ENCODE results near the gene AGTPBP1.

- no peak for TF ChIP-seq EP300 (IDR thresholded peaks at IDR 0.05; ENCODE audit: borderline replicate concordance)
- TF ChIP-seq RAD21 (IDR thresholded peaks at IDR 0.05; ENCODE audit: low read depth) = no peak
- no peak for TF ChIP-seq CREB1 (IDR thresholded peaks at IDR 0.05; ENCODE audit: low read depth)
- TF ChIP-seq YY1 (IDR thresholded peaks at IDR 0.05; ENCODE audit: low read depth) = no peak
- TF ChIP-seq CEBPB (IDR thresholded peaks at IDR 0.05) = no peak
- TF ChIP-seq REST (IDR thresholded peaks at IDR 0.05; ENCODE audit: low read depth) = no peak
- no peak for TF ChIP-seq TCF12 (IDR thresholded peaks at IDR 0.05; ENCODE audit: low read depth)
- TF ChIP-seq EGR1 (IDR thresholded peaks at IDR 0.05) = no peak
- TF ChIP-seq NFIC (IDR thresholded peaks at IDR 0.05) = no peak
Observed at GRCh38 chr9:85730916-85731630, 10.7 kb downstream of the AGTPBP1 start.

All from Ishikawa (cell line).